HepG2 (cell line): ENCODE measurements around the gene NKAIN2. TPM values are rescaled to one million over a fixed set of nuclear protein-coding genes. Genes with fewer than 3 reads are reported as not detected.

Experiments
- ATAC-seq: fragments of 200-7000 bp; cut with Tn5 transposase; 3 replicates; pipeline ENCODE4 v1.9.1; 2020; ENCODE audit warnings: mild to moderate bottlenecking, moderate library complexity
- BruUV-seq: library from RNA; stranded (reverse); fragments of 400-500 nt; replicated peaks from 2 replicates; lab custom pipeline; 2021; lab: Mats Ljungman, UMichigan
- CTCF ChIA-PET: fragments of 300-600 bp; formaldehyde crosslinking; extraction: SDS; loops from one replicate; lab custom pipeline; 2021; ENCODE audit warnings: low total read pairs, inconsistent platforms, low intra/inter-chr PET ratio; lab: Yijun Ruan, JAX
- POLR2A ChIA-PET: fragments of 350-600 bp; sonication (Branson Sonifier 250); formaldehyde crosslinking; loops from one replicate; lab custom pipeline; 2020; ENCODE audit warnings: antibody characterized with exemption, inconsistent platforms; lab: Yijun Ruan, JAX
- DNase-seq: peaks from one replicate; pipeline ENCODE4 v3.0.0-alpha.2; 2015; ENCODE audit warnings: low spot score
- FAIRE-seq: peaks from 3 replicates; lab custom pipeline; 2011; peaks lifted over from hg19 to GRCh38; lab: Jason Lieb, UNC
- H2AFZ ChIP-seq: one replicate; pipeline ENCODE4 v1.6.1; 2011; ENCODE audit warnings: low read length, inconsistent platforms
- H3K27ac ChIP-seq: fragments of 300-600 bp; 3 replicates; pipeline ENCODE4 v1.8.0; 2011; ENCODE audit warnings: mixed run types, mild to moderate bottlenecking, mixed read lengths, low read length, inconsistent platforms; ENCODE audit not compliant: insufficient read depth; ENCODE audit errors: extremely low read length
- H3K27me3 ChIP-seq, 2 experiments: fragments of 200-600 bp in 1 of 2; 2 replicates in 1 of 2; 3 replicates in 1 of 2; pipeline versions ENCODE4 v1.6.0 to v1.8.0; 2011; ENCODE audit warnings: low read length in 2 of 2, mild to moderate bottlenecking in 2 of 2, moderate library complexity in 2 of 2, inconsistent platforms in 1 of 2; ENCODE audit not compliant: insufficient read depth in 2 of 2, control insufficient read depth in 1 of 2
- H3K36me3 ChIP-seq, 2 experiments: fragments of 200-600 bp in 1 of 2; replicated peaks in 1 of 2; 2 replicates in 1 of 2; 3 replicates in 1 of 2; pipeline versions ENCODE4 v1.5.1 to v1.8.0; 2011; ENCODE audit warnings: low read length in 2 of 2, inconsistent platforms in 1 of 2; ENCODE audit not compliant: insufficient read depth in 2 of 2, control insufficient read depth in 1 of 2
- H3K4me1 ChIP-seq: 2 replicates; pipeline ENCODE4 v1.5.1; 2012; ENCODE audit warnings: low read length, inconsistent platforms; ENCODE audit not compliant: insufficient read depth
- H3K4me2 ChIP-seq: 2 replicates; pipeline ENCODE4 v1.6.0; 2011; ENCODE audit warnings: low read depth, low read length, inconsistent platforms
- H3K4me3 ChIP-seq, 3 experiments: fragments of 200-600 bp in 1 of 3; sonication (generic), shearing (Covaris generic) in 1 of 3; replicated peaks in 1 of 3; 2 replicates each; pipeline ENCODE4 v1.5.1; 2011 to 2016; ENCODE audit warnings: low read length in 3 of 3, inconsistent platforms in 2 of 3, low read depth in 2 of 3, mild to moderate bottlenecking in 2 of 3, control low read depth in 1 of 3, mixed read lengths in 1 of 3; ENCODE audit not compliant: insufficient read depth in 1 of 3
- H3K79me2 ChIP-seq: one replicate; pipeline ENCODE4 v1.6.1; 2011; ENCODE audit warnings: low read length, inconsistent platforms; ENCODE audit not compliant: insufficient read depth
- H3K9ac ChIP-seq: 2 replicates; pipeline ENCODE4 v1.6.0; 2011; ENCODE audit warnings: mild to moderate bottlenecking, low read depth, low read length, inconsistent platforms; ENCODE audit not compliant: insufficient read depth
- H3K9me3 ChIP-seq: 2 replicates; pipeline ENCODE4 v1.5.1; 2012; ENCODE audit warnings: mild to moderate bottlenecking, low read length
- H4K20me1 ChIP-seq: 2 replicates; pipeline ENCODE4 v1.6.0; 2011; ENCODE audit warnings: inconsistent platforms, mild to moderate bottlenecking, low read length, moderate library complexity; ENCODE audit not compliant: insufficient read depth
- ARNTL ChIP-seq: sonication (generic); formaldehyde crosslinking; IDR thresholded peaks from 2 replicates; pipeline ENCODE4 v1.4.0; 2020; ENCODE audit warnings: mild to moderate bottlenecking, missing genetic modification reagents
- DZIP1 ChIP-seq: sonication (generic); formaldehyde crosslinking; IDR thresholded peaks from 2 replicates; pipeline ENCODE4 v1.5.0; 2020; ENCODE audit warnings: mild to moderate bottlenecking, missing genetic modification reagents
- IKZF1 ChIP-seq: fragments of 450-650 bp; IDR thresholded peaks from 2 replicates; pipeline ENCODE4 v1.7.1; 2016
- MIER3 ChIP-seq: IDR thresholded peaks from 2 replicates; pipeline ENCODE4 v1.6.1; 2016; ENCODE audit warnings: missing compliant biosample characterization, borderline replicate concordance
- SALL1 ChIP-seq: sonication (generic); formaldehyde crosslinking; IDR thresholded peaks from 2 replicates; pipeline ENCODE4 v1.8.0; 2022; ENCODE audit warnings: mild to moderate bottlenecking, missing genetic modification reagents
- ZBTB33 ChIP-seq: sonication (generic); formaldehyde crosslinking; IDR thresholded peaks from 2 replicates; pipeline ENCODE4 v1.4.0; 2020; ENCODE audit warnings: missing genetic modification reagents
- ZFP37 ChIP-seq: sonication (generic); formaldehyde crosslinking; IDR thresholded peaks from 2 replicates; pipeline ENCODE4 v1.4.0; 2020; ENCODE audit warnings: missing genetic modification reagents, borderline replicate concordance
- ZKSCAN5 ChIP-seq: sonication (generic); formaldehyde crosslinking; IDR thresholded peaks from 2 replicates; pipeline ENCODE4 v1.5.1; 2020; ENCODE audit warnings: mild to moderate bottlenecking, missing genetic modification reagents
- ZNF224 ChIP-seq: sonication (generic); formaldehyde crosslinking; IDR thresholded peaks from 2 replicates; pipeline ENCODE4 v1.5.0; 2020; ENCODE audit warnings: mild to moderate bottlenecking, missing genetic modification reagents
- ZNF574 ChIP-seq: sonication (generic); formaldehyde crosslinking; IDR thresholded peaks from 2 replicates; pipeline ENCODE4 v1.4.0; 2020; ENCODE audit warnings: missing genetic modification reagents
- ZNF709 ChIP-seq: sonication (generic); formaldehyde crosslinking; IDR thresholded peaks from 2 replicates; pipeline ENCODE4 v1.5.0; 2020; ENCODE audit warnings: mild to moderate bottlenecking, missing genetic modification reagents
- ZNF75D ChIP-seq: sonication (generic); formaldehyde crosslinking; IDR thresholded peaks from 2 replicates; pipeline ENCODE4 v1.8.1; 2023; ENCODE audit warnings: missing genetic modification reagents, mild to moderate bottlenecking, borderline replicate concordance
- WGBS: methylation state at CpG from one replicate; pipeline ENCODE4 v1.1.6; 2017; ENCODE audit warnings: low lambda C conversion rate; 5-methylcytosine and 5-hydroxymethylcytosine counted together
- in situ Hi-C: cut with HindIII; loops from 2 replicates; pipeline ENCODE4 v1.10.0; 2017; ENCODE audit warnings: low pct_unique_long_range_greater_than_20kb; ENCODE audit not compliant: extremely low pct_ligation_motif_present
- intact Hi-C: fragments of 100-400 bp; cut with micrococcal nuclease; formaldehyde crosslinking; loops from one replicate; pipeline ENCODE4 v1.10.0; 2022; ENCODE audit not compliant: unreplicated experiment
- polyA plus RNA-seq, 8 experiments: library from polyadenylated mRNA; depleted of rRNA in 3 of 8; stranded (reverse) in 7 of 8; unstranded in 1 of 8; fragments of >200 nt; fragmentation: Illumina TruSeq in 4 of 8; extraction: Trizol in 4 of 8; gene quantifications; 2 replicates each; pipeline versions ENCODE4 v1.2.1 to v1.2.3, GENCODE V29; 2011 to 2016; ENCODE audit warnings: low read depth in 4 of 8, missing spikeins in 1 of 8, mixed read lengths in 1 of 8; ENCODE audit not compliant: insufficient read depth in 1 of 8
- total RNA-seq, 5 experiments: library from RNA; depleted of rRNA; stranded (reverse); fragments of >200 nt; fragmentation: Illumina TruSeq; extraction: Trizol; gene quantifications; 2 replicates each; pipeline ENCODE4 v1.2.3, GENCODE V29; 2016; ENCODE audit warnings: low read depth in 1 of 5
- TF ChIP-seq, protein P1 (sequence below): IDR thresholded peaks from 2 replicates; pipeline ENCODE4 v1.6.1; 2016; ENCODE audit warnings: control low read depth

NKAIN2 gene
- total and polyA plus RNA-seq, 2 of the 13 experiments (the other 11 are each of a cell fraction or from before 2014, with no cell fraction given) = not detected

DNA sequence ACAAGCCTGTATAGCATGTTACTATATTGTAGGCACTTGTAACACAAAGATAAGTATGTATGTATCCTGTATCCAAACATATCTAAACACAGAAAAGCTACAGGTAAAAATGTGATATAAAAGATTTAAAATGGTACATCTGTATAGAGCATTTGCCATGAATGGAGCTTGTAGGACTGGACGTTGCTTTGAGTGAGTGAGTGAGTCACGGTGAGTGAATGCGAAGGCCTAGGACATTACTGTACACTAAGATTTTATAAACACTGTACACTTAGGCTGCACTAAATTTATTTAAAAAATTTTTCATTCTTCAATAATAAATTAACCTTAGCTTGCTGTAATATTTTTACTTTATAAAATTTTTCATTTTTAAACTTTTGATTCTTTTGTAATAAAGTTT, 136.9 kb downstream of the NKAIN2 start:
- ATAC-seq = no peak
- Histone ChIP-seq H3K27ac (no peak overlapping the region), H3K9me3 (no peaks in the 10 kb centered on the region), H3K4me2 (no peak overlapping the region), H4K20me1 (no peaks in the 10 kb centered on the region), H3K9ac (no peak overlapping the region), H3K4me3 (no peak overlapping the region), H3K4me1 (no peaks in the 10 kb centered on the region), H3K36me3 (no peaks in the 10 kb centered on the region)
- CTCF ChIA-PET = no interaction called here
- 31% methylated on average over 3 of the region's 3 CpGs for WGBS
- no peak for DNase-seq
- in situ Hi-C loops = no loop called here
- BruUV-seq = no TSS peak
- no peak for FAIRE-seq
- no peak for TF ChIP-seq ARNTL
- TF ChIP-seq, protein P1, sequence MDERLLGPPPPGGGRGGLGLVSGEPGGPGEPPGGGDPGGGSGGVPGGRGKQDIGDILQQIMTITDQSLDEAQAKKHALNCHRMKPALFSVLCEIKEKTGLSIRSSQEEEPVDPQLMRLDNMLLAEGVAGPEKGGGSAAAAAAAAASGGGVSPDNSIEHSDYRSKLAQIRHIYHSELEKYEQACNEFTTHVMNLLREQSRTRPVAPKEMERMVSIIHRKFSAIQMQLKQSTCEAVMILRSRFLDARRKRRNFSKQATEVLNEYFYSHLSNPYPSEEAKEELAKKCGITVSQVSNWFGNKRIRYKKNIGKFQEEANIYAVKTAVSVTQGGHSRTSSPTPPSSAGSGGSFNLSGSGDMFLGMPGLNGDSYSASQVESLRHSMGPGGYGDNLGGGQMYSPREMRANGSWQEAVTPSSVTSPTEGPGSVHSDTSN (CRISPR knock-in tag) = no peak
- TF ChIP-seq ZNF574 (CRISPR knock-in tag) = no peak
- no peak for TF ChIP-seq ZBTB33 (CRISPR knock-in tag)
- no peak for TF ChIP-seq DZIP1
- no peak for TF ChIP-seq ZKSCAN5 (CRISPR knock-in tag)
- no peak for TF ChIP-seq ZNF709 (CRISPR knock-in tag)
- no peak for TF ChIP-seq IKZF1
- no peak for TF ChIP-seq SALL1 (CRISPR knock-in tag)
- TF ChIP-seq ZFP37 (CRISPR knock-in tag) = no peak
- TF ChIP-seq ZNF75D (CRISPR knock-in tag) = no peak
- TF ChIP-seq MIER3 (CRISPR knock-in tag) = no peak
- TF ChIP-seq ZNF224 = no peak
- TF ChIP-seq, all 625 proteins: peak for 0
- Histone ChIP-seq H3K27me3 (no peaks in the 10 kb centered on the region), H3K79me2 (no peaks in the 10 kb centered on the region), H2AFZ (no peak overlapping the region)
- intact Hi-C loops = no loop called here
- POLR2A ChIA-PET = no interaction called here
